Liver (tissue), 10 donors: ENCODE results near the gene WAC. TPM values are rescaled to one million over a fixed set of nuclear protein-coding genes. Genes with fewer than 3 reads are reported as not detected.
A peak's percentile ranks its signal among the peaks of the same experiment; 100 is the strongest.

Source experiments
- DNase-seq: peaks from one replicate; pipeline ENCODE4 v3.0.0-alpha.2; 2017; ENCODE audit warnings: low spot score
- H3K27ac ChIP-seq, 2 donors: one replicate each; pipeline ENCODE4 v1.7.0; 2013; ENCODE audit warnings: inconsistent platforms in 2 of 2, low read length in 2 of 2, control low read depth in 1 of 2, low read depth in 1 of 2, mild to moderate bottlenecking in 1 of 2
- H3K27me3 ChIP-seq, 4 donors: one replicate each; pipeline versions ENCODE4 v1.6.1 to v1.7.0; 2013; ENCODE audit warnings: low read length in 3 of 4, inconsistent platforms in 1 of 4, mild to moderate bottlenecking in 1 of 4, moderate library complexity in 1 of 4; ENCODE audit not compliant: control insufficient read depth in 4 of 4, insufficient read depth in 4 of 4
- H3K36me3 ChIP-seq, 4 donors: one replicate each; pipeline versions ENCODE4 v1.6.1 to v1.7.0; 2013; ENCODE audit warnings: low read length in 3 of 4, mild to moderate bottlenecking in 3 of 4, low read depth in 1 of 4, moderate library complexity in 1 of 4; ENCODE audit not compliant: control insufficient read depth in 4 of 4, insufficient read depth in 3 of 4
- H3K4me1 ChIP-seq, 4 donors: one replicate each; pipeline versions ENCODE4 v1.6.1 to v1.7.0; 2013; ENCODE audit warnings: low read length in 3 of 4, mild to moderate bottlenecking in 3 of 4, moderate library complexity in 1 of 4; ENCODE audit not compliant: control insufficient read depth in 4 of 4, insufficient read depth in 4 of 4
- H3K4me3 ChIP-seq, 3 donors: one replicate each; pipeline versions ENCODE4 v1.6.1 to v1.7.0; 2013; ENCODE audit warnings: low read length in 3 of 3, control low read depth in 1 of 3, low read depth in 1 of 3, mild to moderate bottlenecking in 1 of 3
- H3K9ac ChIP-seq, 2 donors: one replicate each; pipeline ENCODE4 v1.7.0; 2013; ENCODE audit warnings: low read length in 2 of 2, mild to moderate bottlenecking in 2 of 2, moderate library complexity in 2 of 2, control low read depth in 1 of 2, low read depth in 1 of 2
- H3K9me3 ChIP-seq, 4 donors: one replicate each; pipeline versions ENCODE4 v1.6.1 to v1.7.0; 2013; ENCODE audit warnings: low read length in 3 of 4; ENCODE audit not compliant: control insufficient read depth in 4 of 4
- NR2F2 ChIP-seq: IDR thresholded peaks from 2 replicates; pipeline ENCODE4 v1.6.1; 2016; ENCODE audit warnings: antibody characterized with exemption
- WGBS: extraction: QIAGEN DNeasy Blood & Tissue Kit; methylation state at CpG from one replicate; pipeline ENCODE4 v1.1.7; 2013; 5-methylcytosine and 5-hydroxymethylcytosine counted together
- polyA plus RNA-seq, 2 donors: library from polyadenylated mRNA; stranded (reverse) in 1 of 2; unstranded in 1 of 2; fragments of 200-250 nt in 1 of 2; fragments of >200 nt in 1 of 2; fragmentation: Nextera tagmentation in 1 of 2; extraction: Ambion mirVana in 1 of 2; gene quantifications; one replicate each; pipeline versions ENCODE4 v1.2.1 to v1.2.3, GENCODE V29; 2013 to 2015
- small RNA-seq: library from RNA; depleted of rRNA; stranded (forward); fragments of <200 nt; gene quantifications from one replicate; pipeline ENCODE3, GENCODE V24; 2014
- total RNA-seq, 2 donors: library from RNA; depleted of rRNA; stranded (reverse); fragments of >200 nt; gene quantifications; one replicate each; pipeline ENCODE4 v1.2.3, GENCODE V29; 2014
- donor health status: healthy.
- donor health status: healthy.
- donor health status: healthy.
- donor health status: healthy.
- donor health status: healthy.

The WAC gene
- total and polyA plus RNA-seq, 4 donors = 20.2 to 48.7 (median 32.0) TPM

- Histone ChIP-seq H3K36me3 (no peaks in the 10 kb centered on the region), H3K4me3 (peak overlapping the region in 1 of 3 donors; percentile 49), H3K27me3 (peaks cover 0 to 5% (median 2%) of the 10 kb centered on the region in 4 donors), H3K27ac (no peak overlapping the region), H3K9ac (no peak overlapping the region), H3K4me1 (peaks cover 5 to 15% (median 9%) of the 10 kb centered on the region in 4 donors), H3K9me3 (no peaks in the 10 kb centered on the region)
- 30% methylated on average over 21 of the region's 21 CpGs for WGBS
- DNase-seq = no peak
- no peak for TF ChIP-seq NR2F2
These were observed 136.6 kb downstream of the WAC start for GRCh38 chr10:28669227-28670173.

Small RNA genes within 50 kb of the gene (small RNA-seq; reads per million reads assigned to genes)
- gene RNU4ATAC6P (not detected), gene RNU6-1067P (not detected)

Other genes with a start within 250 kb of the WAC start
- 1 to 10 TPM; 3.1 to 3.8 TPM for gene MPP7, start 230.1 kb upstream of the WAC start, total RNA-seq
- 1 to 10 TPM in 1 of 2 donors, under 1 TPM in 1; 0.69 to 1.8 TPM for gene MPP7, start 230.1 kb upstream of the WAC start, polyA plus RNA-seq
- gene BAMBI, start 144.4 kb downstream of the WAC start, total RNA-seq = 10 to 100 TPM in 1 of 2 donors, 1 to 10 TPM in 1; 4.6 to 10.6 TPM
- 1 to 10 TPM; 4.7 to 5.6 TPM for gene BAMBI, start 144.4 kb downstream of the WAC start, polyA plus RNA-seq